Spleen (tissue), 7 donors: ENCODE data around the gene TLK2.

Experiments used
- CTCF ChIP-seq, 11 experiments: fragments of 200-600 bp in 7 of 11; fragments of 450-650 bp in 4 of 11; sonication (generic) in 4 of 11; IDR thresholded peaks in 8 of 11; conservative IDR thresholded peaks in 3 of 11; 1 replicate in 7 of 11; 2 replicates in 4 of 11; pipeline versions ENCODE4 v1.4.0 to v1.8.0; 2016 to 2021; ENCODE audit warnings: antibody characterized with exemption in 11 of 11, inconsistent platforms in 4 of 11, mild to moderate bottlenecking in 1 of 11
- POLR2A ChIP-seq, 3 donors: fragments of 450-650 bp; IDR thresholded peaks; one replicate each; pipeline ENCODE4 v1.5.1; 2017; ENCODE audit warnings: antibody characterized with exemption in 3 of 3, mild to moderate bottlenecking in 1 of 3
- donor health status: DM: no; HTN: no; CAD: no; lungs with moderate emphysema.
- donor health status: DM: no; HTN: no; CAD: no.
- donor health status: DM: no; HTN: no; CAD: no.

- TF ChIP-seq CTCF (IDR thresholded peaks at IDR 0.05 in 8 of 11, conservative IDR thresholded peaks at IDR 0.05 in 3 of 11) (no peak), POLR2A (IDR thresholded peaks at IDR 0.05) (no peak)
Observed at GRCh38 chr17:62597150-62597549, 118.5 kb downstream of the TLK2 start.
